Anterior cingulate cortex (tissue), 58 donors: ENCODE data around the gene LHFPL3.

Experiments
- DNase-seq, 58 donors: peaks; one replicate each; lab custom pipeline; 2025; lab: John Stamatoyannopoulos, UW

Gene LHFPL3

DNA sequence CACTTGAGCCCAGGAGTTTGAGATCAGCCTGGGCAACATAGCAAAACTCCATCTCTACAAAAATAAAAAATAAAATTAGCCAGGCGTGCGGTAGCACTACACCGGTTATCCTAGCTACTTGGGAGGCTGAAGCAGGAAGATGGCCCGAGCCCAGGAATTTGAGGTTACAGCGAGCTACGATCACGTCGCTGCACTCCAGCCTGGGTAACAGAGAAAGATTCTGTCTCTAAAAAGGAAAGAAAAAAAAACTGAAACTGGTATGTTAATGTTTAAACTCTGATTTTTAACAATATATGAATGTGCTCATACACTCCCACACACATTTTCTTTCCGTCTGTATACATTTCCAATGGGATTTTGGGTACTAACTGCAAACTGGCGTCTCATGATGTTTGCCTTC, 545.0 kb downstream of the LHFPL3 start:
- DNase-seq = no peak

DNA sequence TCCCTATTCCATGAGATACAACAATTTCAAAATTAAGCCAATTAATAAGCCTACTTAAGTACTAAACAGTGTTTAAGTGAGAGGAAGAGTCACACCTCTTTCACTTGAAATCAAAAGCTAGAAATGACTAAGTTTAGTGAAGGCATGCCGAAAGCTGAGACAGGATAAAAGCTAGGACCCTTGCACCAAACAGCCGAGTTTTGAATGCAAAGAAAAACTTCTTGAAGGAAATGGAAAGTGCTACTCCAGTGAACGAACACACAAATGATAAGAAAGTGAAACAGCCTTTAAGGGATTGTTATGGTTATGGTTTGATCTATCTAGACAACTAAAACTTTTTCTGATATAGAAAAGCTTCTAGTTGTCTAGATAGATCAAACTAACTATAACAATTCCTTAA, 550.2 kb downstream of the LHFPL3 start:
- DNase-seq = no peak

DNA sequence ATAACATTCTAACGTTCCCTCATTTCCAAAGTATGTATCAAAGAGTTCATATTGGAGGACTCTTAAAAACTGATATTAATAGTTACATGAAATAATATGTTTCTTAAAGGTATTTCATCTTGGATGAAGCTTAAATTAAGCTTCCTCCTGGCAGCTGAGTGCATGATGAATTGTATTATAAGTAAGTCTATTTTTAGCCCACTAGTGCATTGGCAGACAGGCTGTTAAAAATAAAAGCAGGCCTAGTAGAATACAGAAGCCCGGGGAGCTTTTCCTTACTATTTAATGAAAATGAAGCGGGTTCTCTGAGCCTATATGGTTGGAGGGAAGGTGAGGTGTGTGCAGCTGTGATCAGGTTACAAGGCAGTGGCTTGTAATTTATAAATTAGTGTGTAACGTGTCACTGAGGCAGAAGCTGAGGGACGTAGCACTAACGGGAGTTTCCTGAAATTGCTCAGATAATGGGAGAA, 554.9 kb downstream of the LHFPL3 start:
- DNase-seq = no peak

DNA sequence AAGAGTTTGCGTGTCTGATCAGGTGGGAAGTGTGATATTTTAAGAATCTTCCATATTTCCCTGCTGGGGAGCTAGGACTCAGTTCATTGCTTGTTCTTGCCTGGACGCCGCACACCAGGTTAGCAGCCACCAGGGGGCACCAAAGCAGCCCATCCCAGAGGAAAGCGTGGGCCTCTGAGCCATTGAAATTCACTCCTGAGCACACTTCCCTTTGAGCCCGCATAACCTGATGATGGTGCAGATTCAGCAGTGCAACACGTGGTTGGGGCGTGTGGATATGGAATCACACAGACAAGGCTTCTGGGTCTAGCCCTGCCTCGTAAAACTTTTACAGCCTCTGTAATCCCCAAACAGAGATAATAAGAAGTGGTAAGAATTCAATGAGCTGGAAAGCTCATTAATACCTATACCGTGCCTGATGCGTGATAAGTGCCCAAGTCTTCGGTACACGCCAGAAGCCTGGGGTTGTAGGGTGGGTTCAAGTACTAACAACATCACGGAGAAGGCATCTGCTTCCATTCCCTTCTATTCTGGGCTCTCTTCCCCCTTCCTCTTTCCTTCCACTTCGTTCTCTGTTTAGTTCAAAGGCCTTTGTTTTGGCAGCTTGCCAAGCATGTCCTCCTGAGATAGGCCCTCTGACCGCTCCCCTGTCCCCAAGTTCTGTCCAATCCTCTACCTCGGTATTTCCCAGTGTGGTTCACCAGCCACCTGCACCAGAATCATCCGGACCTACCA, 555.5 kb downstream of the LHFPL3 start:
- peak in 54 of 58 donors; percentile 6 to 82 (median 63) for DNase-seq

DNA sequence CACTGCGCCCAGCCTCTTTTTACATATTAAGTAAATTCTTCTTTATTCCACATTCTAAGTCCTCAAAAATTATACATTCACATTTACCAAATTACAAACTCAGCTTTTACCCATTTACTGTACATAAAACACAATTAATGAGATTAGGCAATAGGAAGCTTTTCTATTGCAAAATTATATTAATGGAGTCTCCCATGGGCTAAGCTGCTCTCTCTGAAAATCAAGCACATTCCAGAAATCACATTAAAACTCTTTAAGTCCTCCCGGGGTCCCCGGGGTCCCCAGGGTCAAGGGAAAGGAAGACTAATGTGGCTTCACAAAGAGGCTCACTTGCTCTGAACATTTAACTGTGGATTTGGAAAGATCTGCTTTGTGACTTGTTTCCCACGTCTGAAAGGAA, 558.2 kb downstream of the LHFPL3 start:
- no peak for DNase-seq

DNA sequence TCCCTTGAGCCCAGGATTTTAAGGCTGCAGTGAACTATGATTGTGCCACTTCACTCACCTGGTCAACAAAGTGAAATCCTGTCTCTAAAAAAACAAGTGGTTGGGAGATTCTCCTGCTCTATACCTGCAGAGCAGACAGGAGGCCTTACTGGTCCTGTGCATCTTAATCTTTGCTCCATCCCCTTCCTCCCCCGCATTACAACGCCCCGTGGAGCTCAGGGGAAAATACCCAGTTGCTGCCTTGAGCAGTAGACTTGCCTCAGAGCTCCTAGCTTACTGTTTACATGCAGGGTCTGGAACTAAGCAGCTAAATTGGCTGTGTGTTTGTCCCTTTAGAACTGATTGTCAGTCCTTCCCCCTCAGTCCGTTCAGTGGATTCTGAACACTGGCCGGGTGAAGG, 561.8 kb downstream of the LHFPL3 start:
- DNase-seq = no peak

DNA sequence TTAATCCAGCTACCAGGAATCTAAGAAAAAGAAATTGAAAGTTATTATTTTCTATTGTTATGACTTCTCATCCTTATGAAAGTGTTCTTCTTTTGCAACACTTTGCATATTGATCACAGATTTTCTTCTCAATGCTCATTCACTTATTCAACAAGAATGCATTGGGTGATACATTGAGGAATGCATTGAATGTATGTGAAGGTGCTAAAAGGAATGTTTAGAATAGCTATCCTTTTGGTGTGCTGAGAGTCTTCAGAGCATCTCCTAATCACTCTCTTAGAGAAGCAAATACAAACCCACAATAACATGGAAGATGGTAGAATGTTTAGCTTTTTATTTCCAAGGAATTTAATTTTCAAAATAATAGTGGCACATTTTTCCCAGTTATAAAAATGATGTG, 563.5 kb downstream of the LHFPL3 start:
- DNase-seq = no peak

DNA sequence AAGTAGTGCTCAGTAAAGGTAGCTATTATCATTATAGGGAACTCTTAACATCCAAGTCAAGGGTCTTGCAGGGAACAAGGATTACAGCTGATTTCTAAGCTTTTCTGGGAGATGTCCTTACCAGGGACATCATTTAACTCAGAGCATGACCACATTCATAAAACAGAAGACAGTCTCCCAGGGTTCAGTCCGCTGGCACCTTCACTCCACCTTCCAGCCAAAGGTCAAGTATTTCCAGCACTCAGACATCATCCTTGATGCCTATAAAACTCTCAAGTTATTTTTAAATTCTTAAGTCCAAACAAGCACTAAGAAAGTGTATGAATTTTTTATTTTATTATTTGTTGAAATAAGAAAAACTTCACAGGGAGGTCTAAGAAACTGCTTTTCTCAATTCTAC, 565.9 kb downstream of the LHFPL3 start:
- DNase-seq = no peak

DNA sequence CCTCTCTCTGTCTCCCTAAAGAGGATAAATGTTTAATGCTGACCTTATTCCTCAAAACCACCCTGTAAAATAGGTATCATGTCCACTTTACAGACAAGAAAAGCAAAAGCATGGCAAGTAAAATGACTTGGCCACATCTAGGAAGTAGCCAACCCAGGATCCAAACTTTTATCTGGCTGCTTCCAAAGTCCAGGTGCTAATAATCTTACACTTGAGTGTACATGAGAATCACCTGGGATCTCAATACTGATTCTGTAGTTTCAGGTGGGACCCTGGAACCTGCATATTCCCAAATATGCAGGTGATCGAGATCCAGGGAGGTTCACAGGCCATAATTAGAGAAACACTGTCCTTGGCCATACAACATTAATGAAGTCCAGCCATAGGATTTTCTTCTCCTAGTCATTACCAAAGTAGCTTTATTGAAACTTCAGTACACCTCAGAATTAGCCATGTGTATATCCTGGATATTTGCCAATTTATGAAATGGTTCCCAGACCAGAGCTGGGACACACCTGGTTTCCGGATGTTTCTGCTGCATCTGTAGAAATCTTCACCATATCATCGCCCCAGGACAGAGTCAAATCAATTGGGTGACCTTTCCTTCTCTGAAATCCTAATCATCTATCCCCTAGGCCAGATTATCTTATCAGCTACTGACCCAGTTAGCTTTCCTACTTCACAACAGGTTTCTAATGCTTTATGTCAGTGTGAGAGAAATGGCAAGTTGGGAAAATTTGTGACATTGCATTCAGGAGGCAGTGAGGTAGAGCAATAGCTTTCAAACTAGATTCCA, 566.5 kb downstream of the LHFPL3 start:
- no peak for DNase-seq

DNA sequence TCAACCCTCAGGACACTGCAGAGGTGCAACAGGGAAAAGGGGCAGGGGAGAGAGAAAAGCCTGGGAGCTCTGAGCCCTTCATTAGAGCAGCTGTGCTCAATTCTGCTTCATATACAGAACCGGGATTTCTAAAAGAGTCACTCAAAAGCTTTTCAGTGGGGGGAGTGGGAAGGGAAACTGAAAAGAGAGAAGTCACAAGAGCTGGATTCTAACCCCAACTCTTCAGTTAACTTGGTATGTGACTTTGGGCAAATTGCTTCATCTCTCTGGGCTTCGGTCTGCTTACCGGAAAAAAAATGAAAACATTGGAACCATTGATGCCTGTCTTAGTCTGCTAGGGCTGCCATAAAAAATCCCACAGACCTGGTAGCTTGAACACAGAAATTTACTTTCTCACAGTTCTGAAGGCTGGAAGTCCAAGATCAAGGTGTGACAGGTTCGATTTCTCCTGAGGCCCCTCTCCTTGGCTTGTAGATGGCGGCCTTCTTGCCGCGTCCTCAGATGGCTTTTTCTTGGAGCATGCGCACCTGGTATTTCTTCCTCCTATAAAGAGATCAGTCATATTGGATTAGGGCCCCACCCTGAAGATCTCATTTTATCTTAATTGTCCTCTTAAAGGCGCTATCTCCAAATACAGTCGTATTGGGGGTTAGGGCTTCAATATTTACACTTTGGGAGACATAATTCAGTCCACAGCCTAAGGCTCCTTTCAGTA, 567.3 kb downstream of the LHFPL3 start:
- DNase-seq = peak in 1 of 58 donors; percentile 3

DNA sequence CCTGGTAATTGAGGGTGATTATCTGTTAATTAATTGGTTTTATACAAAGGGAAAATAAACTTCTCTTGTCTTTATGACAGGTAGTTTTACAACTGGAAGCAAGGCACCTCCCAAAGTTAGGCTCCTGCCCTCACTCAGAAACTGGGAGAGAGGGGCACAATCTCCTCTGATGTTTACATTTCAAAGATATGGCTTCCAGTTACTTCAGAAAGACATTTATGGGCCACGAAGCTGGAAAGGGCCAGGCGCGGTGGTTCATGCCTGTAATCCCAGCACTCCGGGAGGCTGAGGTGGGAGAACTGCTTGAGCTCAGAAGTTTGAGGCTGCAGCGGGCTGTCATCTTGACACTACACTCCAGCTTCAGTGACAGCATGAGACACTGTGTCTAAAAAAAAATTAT, 570.0 kb downstream of the LHFPL3 start:
- DNase-seq = no peak

DNA sequence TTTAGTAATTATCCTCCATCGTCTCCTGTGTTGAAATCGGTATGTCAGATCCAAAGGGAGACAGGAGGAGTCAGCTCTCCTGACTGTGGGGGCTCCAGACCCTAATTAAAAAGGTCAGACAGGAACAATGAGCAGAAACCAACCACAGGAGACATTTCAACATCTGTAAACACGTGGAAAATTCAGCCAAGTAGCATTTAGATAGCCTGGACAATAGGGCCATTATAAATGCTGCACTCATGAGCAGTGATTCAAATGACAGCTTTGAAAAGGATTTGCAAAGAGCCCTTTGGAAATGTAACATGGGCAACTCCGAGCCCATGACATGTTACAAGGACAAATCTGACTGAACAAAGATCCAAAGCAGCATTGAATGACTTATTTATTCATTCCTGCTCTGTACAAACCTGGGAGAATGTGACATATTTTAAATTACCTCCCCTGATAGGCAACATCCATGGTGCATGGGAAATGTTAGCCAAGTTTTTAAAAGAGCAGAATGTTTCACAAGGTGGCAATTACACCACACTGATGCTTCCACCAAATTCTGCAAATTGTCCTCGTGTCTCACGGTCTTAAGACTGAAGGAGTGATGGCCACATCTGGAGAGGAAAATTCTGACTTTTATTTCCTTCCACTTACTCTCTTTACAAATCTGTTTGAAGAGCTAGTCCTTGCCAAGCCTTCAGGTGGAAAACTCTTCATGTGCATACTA, 572.3 kb downstream of the LHFPL3 start:
- peak in 15 of 58 donors; percentile 4 to 67 (median 18) for DNase-seq

DNA sequence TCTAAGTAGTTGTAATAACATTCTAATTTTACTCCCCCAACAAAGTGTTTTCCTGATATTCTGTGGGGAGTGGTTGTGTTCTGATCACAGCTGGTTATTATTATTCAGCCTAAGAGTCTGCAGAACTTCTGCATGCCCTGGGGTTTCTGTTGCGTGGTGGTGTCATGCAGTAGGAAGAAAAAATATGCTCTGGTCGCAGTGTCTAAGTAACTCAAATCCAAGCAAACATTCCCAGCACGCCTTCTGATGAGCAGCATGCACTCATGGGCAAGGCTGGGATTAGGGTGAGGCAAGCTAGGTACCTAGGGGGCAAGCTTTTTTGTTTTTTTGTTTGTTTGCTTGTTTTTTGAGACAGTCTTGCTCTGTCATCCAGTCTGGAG, 572.8 kb downstream of the LHFPL3 start:
- DNase-seq = peak in 1 of 58 donors; percentile 5

DNA sequence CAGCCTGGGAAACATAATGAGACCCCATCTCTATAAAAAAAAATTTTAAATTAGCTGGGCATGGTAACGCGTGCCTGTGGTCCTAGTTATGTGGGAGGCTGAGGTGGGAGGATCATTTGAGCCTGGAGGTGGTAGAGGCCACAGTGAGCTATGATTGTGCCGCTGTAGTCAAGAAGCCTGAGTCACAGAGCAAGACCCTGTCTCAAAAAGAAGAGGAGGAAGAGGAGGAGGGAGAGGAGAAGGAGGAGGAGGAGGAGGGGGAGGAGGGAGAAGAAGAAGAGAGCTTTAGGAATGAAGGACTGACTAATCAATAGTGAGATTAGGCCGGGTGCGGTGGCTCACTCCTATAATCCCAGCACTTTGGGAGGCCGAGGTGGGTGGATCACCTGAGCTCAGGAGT, 573.8 kb downstream of the LHFPL3 start:
- no peak for DNase-seq

DNA sequence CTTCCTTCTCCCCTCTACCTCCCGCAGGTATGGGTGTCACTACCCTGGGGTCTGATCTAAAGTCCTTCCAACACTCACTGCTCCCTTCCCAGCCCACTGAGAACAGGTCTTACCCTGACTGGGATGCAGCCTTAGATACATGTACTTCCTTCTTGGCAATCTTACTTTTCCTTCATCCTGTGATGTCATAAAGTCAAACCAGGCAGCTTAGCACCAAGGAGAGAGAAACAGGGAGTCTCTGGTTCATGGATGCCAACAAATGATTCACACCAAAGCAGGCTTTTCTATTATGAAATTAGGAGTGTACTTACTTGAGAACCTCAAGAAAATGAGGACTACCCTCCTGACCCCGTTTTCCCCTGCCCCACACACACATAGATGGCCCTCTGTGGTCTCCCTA, 574.6 kb downstream of the LHFPL3 start:
- DNase-seq = no peak

DNA sequence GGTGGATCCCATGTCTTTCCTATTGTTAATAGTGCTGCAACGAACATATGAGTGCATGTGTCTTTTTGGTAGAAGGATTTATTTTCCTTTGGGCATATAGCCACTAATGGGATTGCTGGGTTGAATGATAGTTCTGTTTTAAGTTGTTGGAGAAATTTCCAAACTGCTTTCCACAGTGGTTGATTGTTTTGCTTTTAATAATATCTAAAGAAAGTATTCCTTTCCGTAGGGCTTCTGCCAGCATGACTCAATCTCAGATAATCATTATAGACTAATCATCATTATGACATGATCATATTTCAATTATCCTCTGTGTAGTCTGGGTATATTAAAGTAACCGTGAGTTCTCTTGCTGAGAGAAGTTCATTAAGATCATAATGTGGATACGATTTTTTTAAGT, 575.4 kb downstream of the LHFPL3 start:
- DNase-seq = no peak

DNA sequence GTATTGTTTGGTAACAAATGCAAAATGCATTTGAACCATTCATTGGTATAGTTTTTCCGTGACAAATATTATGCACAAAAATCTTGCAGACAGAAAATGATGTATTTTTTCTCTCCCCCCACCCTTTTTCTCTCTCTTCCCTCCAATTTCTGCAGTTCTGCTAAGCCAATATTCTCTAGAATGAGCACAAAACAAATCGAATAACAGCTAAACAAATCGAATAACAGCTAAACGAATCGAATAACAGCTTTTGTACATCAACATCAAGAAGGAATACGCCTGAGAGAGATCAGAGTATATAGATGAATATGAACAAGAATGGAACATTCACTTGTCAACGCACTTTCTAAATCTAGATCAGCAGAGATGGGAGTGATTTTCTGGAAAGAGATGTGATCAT, 577.6 kb downstream of the LHFPL3 start:
- no peak for DNase-seq

DNA sequence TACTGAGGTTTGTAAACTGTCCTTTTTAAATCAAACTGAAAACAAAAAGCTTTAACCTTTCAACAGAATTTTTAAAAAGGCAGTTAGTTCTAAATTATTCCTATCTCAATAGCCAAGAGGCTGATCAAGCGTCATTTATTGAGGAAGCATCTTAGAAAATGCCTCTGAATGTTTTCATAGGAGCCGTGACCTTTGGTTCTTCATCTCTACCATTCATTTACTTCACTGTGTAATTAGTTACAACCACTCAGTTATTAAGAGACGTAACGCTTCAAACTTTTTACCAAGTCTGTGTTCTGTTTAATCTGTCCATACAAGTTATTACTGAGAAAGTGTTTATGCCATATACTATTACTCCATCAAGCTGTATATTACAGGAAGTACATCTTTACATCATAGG, 578.2 kb downstream of the LHFPL3 start:
- no peak for DNase-seq

DNA sequence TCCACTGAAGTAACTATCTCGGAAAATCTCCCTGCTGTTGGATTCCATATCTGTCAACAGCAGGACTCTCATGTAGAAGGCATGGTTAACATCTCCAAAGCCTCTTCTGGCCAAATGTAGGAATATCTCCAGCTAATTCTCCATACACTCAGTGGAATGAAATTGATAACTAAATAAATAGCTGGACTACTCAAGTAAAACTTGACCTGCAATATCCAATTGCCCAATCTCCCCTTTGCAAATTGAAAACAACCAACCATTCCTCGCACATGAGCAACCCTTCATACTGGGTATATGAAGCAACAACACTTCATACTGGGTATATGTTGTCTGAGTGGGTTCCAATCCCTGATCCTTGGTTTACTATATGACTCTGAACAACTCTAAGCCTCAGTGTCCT, 580.2 kb downstream of the LHFPL3 start:
- no peak for DNase-seq

DNA sequence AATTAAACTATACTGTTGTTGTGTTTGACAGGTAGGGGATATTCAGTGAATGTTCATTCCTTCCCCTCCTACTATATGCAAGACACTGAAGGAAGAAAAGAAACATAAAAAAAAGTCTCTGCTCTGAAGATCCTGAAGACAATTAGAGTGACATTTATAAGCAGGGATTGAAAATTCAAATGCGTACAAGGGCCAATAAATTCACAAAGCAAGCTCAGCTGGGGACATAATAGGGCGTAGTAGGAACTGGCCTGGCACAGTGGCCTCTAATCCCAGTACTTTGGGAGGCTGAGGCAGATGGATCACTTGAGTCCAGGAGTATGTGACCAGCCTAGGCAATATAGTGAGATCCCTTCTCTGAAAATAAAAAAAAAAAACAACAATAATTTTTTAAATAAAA, 580.7 kb downstream of the LHFPL3 start:
- DNase-seq = no peak

DNA sequence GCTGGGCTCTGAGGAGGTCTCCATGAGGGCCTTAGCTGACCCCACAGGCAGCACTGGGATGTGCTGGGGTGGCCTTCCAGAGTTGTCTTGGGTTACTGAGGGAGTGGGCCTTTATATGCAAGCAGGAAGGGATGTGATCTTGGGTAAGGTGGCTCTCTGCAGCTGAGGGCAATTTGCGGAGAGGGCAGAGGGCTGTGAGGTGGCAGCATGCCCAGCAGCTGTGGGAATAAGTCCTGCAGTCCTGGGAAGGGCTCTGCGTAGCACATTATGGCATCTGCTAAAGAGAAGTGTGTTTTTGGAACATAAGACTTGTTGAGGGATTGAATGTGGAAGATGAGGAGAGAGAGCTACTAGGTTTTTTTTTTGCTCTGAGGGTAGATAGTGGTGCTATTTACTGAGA, 586.0 kb downstream of the LHFPL3 start:
- DNase-seq = peak in 1 of 58 donors; percentile 8
